IPS-18a (cell line): ENCODE data around the gene GUSB.
"Not testable (repeated sequence)": the region's sequence is repeated elsewhere in the genome, so short reads cannot be mapped to it uniquely, and the experiment has no call there.

Experiments
- H3K27ac ChIP-seq: one replicate; pipeline ENCODE4 v1.5.1; 2013; ENCODE audit warnings: low read length
- H3K27me3 ChIP-seq: one replicate; pipeline ENCODE4 v1.6.1; 2013; ENCODE audit warnings: mild to moderate bottlenecking, low read length; ENCODE audit not compliant: control insufficient read depth, insufficient read depth
- H3K36me3 ChIP-seq: one replicate; pipeline ENCODE4 v1.6.1; 2013; ENCODE audit warnings: low read depth, low read length; ENCODE audit not compliant: control insufficient read depth
- H3K4me1 ChIP-seq: one replicate; pipeline ENCODE4 v1.6.1; 2013; ENCODE audit warnings: low read depth, low read length; ENCODE audit not compliant: control insufficient read depth
- H3K4me3 ChIP-seq: one replicate; pipeline ENCODE4 v1.5.1; 2013; ENCODE audit warnings: low read length
- H3K9ac ChIP-seq: one replicate; pipeline ENCODE4 v1.6.1; 2013; ENCODE audit warnings: mild to moderate bottlenecking, low read length, moderate library complexity
- H3K9me3 ChIP-seq: one replicate; pipeline ENCODE4 v1.6.1; 2013; ENCODE audit warnings: low read depth, low read length; ENCODE audit not compliant: control insufficient read depth

Gene GUSB

DNA sequence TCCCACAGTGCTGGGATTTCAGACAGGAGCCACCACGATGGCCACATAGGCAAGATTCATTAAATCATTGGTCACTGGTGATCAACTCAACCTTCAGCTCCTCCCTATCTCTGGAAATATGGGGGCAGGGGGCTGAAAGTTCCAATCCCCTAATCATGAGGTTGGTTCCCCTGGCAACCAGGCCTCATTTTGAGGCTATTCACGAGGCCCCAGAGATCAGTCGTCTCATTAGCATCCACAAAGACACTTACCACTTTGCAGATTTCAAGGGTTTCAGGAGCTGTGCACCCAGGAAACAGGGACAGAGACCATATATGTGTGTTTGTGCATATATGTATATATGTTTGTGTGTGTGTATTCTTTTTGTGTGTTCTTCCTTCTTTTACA lies 7.7 kb upstream of the GUSB start:
- Histone ChIP-seq H3K9ac (no peak overlapping the region), H3K4me3 (no peak overlapping the region), H3K9me3 (no peaks in the 10 kb centered on the region), H3K27me3 (no peaks in the 10 kb centered on the region), H3K4me1 (no peaks in the 10 kb centered on the region), H3K27ac (no peak overlapping the region), H3K36me3 (no peaks in the 10 kb centered on the region)

DNA sequence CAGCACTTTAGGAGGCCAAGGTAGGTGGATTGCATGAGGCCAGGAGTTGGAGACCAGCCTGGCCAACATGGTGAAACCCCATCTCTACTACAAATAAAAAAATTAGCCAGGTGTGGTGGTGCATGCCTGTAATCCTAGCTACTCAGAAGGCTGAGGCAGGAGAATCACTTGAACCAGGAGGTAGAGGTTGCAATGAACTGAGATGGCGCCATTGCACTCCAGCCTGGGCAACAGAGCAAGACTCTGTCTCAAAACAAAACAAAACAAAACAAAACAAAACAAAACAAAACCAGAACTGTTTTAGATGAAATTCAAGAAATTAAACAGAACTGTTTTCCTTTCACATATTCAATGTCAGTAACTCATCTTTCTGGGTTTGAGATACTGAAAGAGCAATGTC lies 6.5 kb upstream of the GUSB start:
- H3K9me3 ChIP-seq, H3K4me3 ChIP-seq, H3K27me3 ChIP-seq, H3K27ac ChIP-seq, H3K4me1 ChIP-seq, H3K36me3 ChIP-seq, H3K9ac ChIP-seq: not testable (repeated sequence)

DNA sequence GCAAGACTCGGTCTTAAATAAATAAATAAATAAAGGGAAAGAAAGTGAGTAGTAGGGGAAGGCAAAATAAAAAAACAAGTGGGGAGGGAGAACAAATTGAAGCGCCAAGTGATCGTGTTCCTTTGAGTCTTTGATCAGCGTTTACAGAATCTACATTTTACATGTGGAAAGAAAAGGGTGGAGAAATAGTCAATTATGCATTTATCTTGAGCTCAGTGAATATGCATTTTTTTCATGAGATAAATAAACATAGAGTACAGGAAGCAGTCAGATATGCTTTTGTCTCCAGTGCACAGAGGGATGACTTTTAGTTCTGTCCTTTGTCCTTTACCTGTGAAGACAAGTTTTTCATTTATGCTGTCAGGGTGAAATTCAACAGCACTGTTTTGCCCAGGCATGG lies 6.1 kb upstream of the GUSB start:
- H3K9me3 ChIP-seq = no peaks in the 10 kb centered on the region
- no peak overlapping the region for H3K27ac ChIP-seq
- H3K4me3 ChIP-seq = no peak overlapping the region

GRCh38 chr7:65983965-65984658 lies 2.1 kb upstream of the GUSB start:
- Histone ChIP-seq H3K4me3 (no peak overlapping the region), H3K9ac (no peak overlapping the region), H3K4me1 (no peaks in the 10 kb centered on the region), H3K9me3 (no peaks in the 10 kb centered on the region), H3K27ac (no peak overlapping the region), H3K27me3 (no peaks in the 10 kb centered on the region), H3K36me3 (peaks cover 7% of the 10 kb centered on the region)

More for the DNA sequence above, 6.1 kb upstream of the GUSB start:
- Histone ChIP-seq H3K4me1 (no peaks in the 10 kb centered on the region), H3K36me3 (no peaks in the 10 kb centered on the region), H3K9ac (no peak overlapping the region), H3K27me3 (no peaks in the 10 kb centered on the region)

DNA sequence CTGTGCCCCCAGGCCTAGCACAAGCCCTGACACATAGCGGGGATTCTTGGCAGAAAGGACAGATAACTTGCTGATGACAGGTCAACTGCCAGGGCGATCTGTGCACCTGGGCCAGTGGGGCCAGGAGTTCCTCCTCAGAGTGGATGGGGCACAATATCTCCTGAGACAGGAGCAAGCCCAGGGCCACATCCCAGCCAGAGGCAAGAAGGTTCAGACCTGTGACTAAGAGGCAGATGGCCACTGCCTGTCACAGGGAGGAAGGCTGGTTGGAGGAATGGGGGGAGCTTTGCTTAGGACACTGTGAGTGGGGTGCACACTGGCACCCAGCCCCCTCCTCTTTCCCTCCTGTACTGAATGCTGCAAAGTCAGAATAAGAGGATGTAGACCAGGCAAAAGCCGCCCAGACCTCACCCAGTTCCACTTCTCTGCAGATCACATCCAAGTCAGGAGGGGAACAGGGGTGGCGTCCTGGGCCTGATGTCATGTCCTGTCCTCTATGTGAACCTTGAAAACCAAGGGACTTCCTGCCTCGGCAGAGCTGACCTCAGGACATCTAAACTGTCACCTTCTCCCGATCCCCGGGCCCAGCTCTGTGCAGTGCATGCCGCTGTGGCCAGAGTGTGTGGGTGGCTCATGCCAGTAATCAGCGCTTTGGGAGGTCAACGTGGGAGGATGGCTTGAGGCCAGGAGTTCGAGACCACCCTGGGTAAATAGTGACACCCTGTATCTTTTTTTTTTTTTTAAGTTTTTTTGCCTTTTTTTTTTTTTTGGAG lies 1.3 kb downstream of the GUSB start:
- peak overlapping the region; percentile 74 for H3K4me3 ChIP-seq
- H3K36me3 ChIP-seq = peaks cover 16% of the 10 kb centered on the region
- no peak overlapping the region for H3K27ac ChIP-seq
- no peaks in the 10 kb centered on the region for H3K9me3 ChIP-seq
- H3K9ac ChIP-seq = peak overlapping the region; percentile 89
- no peaks in the 10 kb centered on the region for H3K27me3 ChIP-seq
- no peaks in the 10 kb centered on the region for H3K4me1 ChIP-seq

- H3K9ac ChIP-seq = no peak overlapping the region
These were observed 2.2 kb downstream of the GUSB start for GRCh38 chr7:65979583-65980477.

DNA sequence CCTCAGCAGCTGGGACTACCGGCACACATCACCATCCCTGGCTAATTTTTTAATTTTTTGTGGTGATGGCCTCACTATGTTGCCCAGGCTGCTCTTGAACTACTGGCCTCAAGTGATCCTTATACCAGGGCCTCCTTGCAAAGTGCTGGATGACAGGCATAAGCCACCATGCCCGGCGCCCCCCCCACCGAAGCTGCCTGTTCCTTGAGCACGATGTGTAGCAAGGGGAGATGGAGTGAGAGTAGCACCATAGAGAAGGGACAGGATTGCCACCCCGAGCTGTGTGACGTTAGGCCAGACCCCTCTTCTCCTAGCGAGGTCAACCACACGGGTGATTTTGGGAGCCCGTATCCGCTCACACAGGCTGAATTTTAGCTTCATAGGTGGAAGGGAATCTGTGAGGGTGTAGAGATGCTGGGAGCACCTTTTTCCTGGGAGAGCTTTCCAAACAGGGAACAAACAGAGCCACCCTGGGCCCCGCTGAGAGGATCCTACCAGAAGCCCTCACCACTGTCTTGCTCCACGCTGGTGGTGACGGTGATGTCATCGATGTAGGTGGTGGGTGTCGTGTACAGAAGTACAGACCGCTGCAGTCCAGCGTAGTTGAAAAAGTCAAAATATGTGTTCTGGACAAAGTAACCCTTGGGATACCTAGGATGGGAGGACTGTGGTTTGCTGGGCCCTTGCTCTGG lies 3.0 kb downstream of the GUSB start:
- peaks cover 31% of the 10 kb centered on the region for H3K36me3 ChIP-seq
- H3K9ac ChIP-seq = no peak overlapping the region
- H3K4me3 ChIP-seq = no peak overlapping the region
- H3K4me1 ChIP-seq = no peaks in the 10 kb centered on the region
- H3K27me3 ChIP-seq = no peaks in the 10 kb centered on the region
- H3K9me3 ChIP-seq = no peaks in the 10 kb centered on the region
- no peak overlapping the region for H3K27ac ChIP-seq

More at GRCh38 chr7:65979583-65980477, 2.2 kb downstream of the GUSB start:
- no peak overlapping the region for H3K27ac ChIP-seq
- H3K9me3 ChIP-seq = no peaks in the 10 kb centered on the region
- no peak overlapping the region for H3K4me3 ChIP-seq
- H3K36me3 ChIP-seq = peaks cover 23% of the 10 kb centered on the region
- H3K27me3 ChIP-seq = no peaks in the 10 kb centered on the region
- H3K4me1 ChIP-seq = no peaks in the 10 kb centered on the region

DNA sequence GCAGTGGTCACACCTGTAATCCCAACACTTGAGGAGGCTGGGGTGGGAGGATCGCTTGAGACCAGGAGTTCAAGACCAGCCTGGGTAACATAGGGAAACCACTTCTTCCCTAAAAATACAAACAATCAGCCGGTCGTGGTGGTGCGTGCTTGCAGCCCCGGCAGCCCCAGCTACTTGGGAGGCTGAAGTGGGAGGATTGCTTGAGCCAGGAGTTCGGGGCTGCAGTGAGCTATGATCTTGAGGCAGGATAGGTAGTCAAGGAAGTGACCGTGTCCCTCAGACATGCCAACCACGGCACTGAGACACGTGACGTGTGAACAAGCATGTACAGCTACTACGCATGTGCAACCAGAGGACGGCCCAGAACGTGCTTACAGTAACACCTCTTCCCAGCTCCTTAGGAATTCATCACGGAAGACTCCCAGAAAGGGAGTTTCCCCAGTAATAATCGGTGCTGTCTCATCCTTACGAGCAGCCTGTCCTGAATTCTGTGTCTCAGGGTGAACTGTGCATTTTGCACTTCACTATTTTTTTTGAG lies 5.3 kb downstream of the GUSB start:
- Histone ChIP-seq H3K9ac (no peak overlapping the region), H3K4me1 (no peaks in the 10 kb centered on the region), H3K36me3 (peaks cover 51% of the 10 kb centered on the region), H3K27me3 (no peaks in the 10 kb centered on the region), H3K27ac (no peak overlapping the region), H3K9me3 (no peaks in the 10 kb centered on the region), H3K4me3 (no peak overlapping the region)

DNA sequence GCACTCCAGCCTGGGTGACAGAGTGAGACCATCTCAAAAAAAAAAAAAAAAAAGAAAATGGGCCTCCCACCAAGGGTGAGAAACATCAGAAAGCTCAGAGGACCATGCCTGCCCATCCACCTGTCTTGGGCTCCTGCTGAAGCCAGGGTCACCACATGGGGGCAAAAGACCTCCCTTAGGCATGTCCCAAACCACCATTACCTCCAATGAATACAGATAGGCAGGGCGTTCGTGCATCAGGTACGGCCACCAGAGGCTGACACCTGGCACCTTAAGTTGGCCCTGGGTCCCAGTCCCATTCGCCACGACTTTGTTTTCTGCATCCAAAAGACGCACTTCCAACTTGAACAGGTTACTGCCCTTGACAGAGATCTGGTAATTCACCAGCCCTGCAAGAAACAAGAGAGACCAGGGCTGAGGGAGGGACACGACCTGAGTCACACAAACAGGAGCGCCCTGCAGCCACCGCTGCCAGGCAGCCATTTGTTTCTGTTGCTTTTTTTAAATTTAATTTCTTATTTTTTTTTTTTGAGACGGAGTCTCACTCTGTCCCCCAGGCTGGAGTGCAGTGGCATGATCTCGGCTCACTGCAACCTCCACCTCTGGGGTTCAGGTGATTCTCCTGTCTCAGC lies 6.1 kb downstream of the GUSB start:
- Histone ChIP-seq H3K36me3 (peaks cover 56% of the 10 kb centered on the region), H3K9me3 (no peaks in the 10 kb centered on the region), H3K4me3 (no peak overlapping the region), H3K9ac (no peak overlapping the region), H3K4me1 (no peaks in the 10 kb centered on the region), H3K27me3 (no peaks in the 10 kb centered on the region), H3K27ac (no peak overlapping the region)

DNA sequence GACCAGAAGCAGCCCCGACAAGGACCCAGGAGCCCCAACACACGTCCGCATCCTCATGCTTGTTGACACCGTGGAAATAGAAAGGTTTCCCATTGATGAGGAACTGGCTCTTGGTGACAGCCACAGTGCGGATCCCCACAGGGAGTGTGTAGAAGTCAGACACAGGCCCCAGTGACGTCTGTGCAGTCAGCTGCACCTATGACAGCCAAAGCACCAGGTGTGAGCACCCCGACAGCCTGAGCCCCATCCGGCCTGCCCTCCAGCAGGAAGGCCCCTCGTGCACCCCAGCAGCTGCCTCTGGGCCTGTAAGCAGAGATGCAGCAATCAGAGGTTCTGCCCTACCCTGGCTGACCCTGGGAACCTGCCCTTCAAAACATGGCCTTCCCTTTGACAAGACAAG lies 7.1 kb downstream of the GUSB start:
- no peaks in the 10 kb centered on the region for H3K4me1 ChIP-seq
- no peaks in the 10 kb centered on the region for H3K27me3 ChIP-seq
- no peak overlapping the region for H3K4me3 ChIP-seq
- no peak overlapping the region for H3K27ac ChIP-seq
- peaks cover 64% of the 10 kb centered on the region for H3K36me3 ChIP-seq
- H3K9me3 ChIP-seq = no peaks in the 10 kb centered on the region
- H3K9ac ChIP-seq = no peak overlapping the region
